ENCODE data around the gene SLC12A5. TPM values are rescaled to one million over a fixed set of nuclear protein-coding genes. Genes with fewer than 3 reads are reported as not detected.

Gene SLC12A5
- total RNA-seq, 1 donor, result under 0.01 TPM

- DNase-seq (ENCODE audit: low read depth), result no peak
- TF ChIP-seq CTCF (IDR thresholded peaks at IDR 0.05; ENCODE audit: insufficient read depth, low read depth, low read length), result no peak
- no peak overlapping the region for H3K4me3 ChIP-seq (ENCODE audit: low read depth, low read length)
These were observed 6.2 kb downstream of the SLC12A5 start for GRCh38 chr20:46035253-46035652.

GRCh38 chr20:46035713-46036112 is 6.7 kb downstream of the SLC12A5 start:
- DNase-seq (ENCODE audit: low read depth), result no peak
- H3K4me3 ChIP-seq (ENCODE audit: low read depth, low read length), result no peak overlapping the region
- TF ChIP-seq CTCF (IDR thresholded peaks at IDR 0.05; ENCODE audit: insufficient read depth, low read depth, low read length), result no peak

- no peak for TF ChIP-seq CTCF (IDR thresholded peaks at IDR 0.05; ENCODE audit: insufficient read depth, low read depth, low read length)
- no peak for DNase-seq (ENCODE audit: low read depth)
- H3K4me3 ChIP-seq (ENCODE audit: low read depth, low read length), result no peak overlapping the region
These were observed 7.4 kb downstream of the SLC12A5 start for GRCh38 chr20:46036370-46036769.

- H3K4me3 ChIP-seq (ENCODE audit: low read depth, low read length), result no peak overlapping the region
- no peak for TF ChIP-seq CTCF (IDR thresholded peaks at IDR 0.05; ENCODE audit: insufficient read depth, low read depth, low read length)
- no peak for DNase-seq (ENCODE audit: low read depth)
These were observed 8.0 kb downstream of the SLC12A5 start for GRCh38 chr20:46037036-46037435.

GRCh38 chr20:46040902-46041535 is 12.0 kb downstream of the SLC12A5 start:
- DNase-seq (ENCODE audit: low read depth), result peak; percentile 47
- TF ChIP-seq CTCF (IDR thresholded peaks at IDR 0.05; ENCODE audit: insufficient read depth, low read depth, low read length), result no peak

GRCh38 chr20:46043556-46043955 is 14.5 kb downstream of the SLC12A5 start:
- no peak for TF ChIP-seq CTCF (IDR thresholded peaks at IDR 0.05; ENCODE audit: insufficient read depth, low read depth, low read length)
- no peak overlapping the region for H3K4me3 ChIP-seq (ENCODE audit: low read depth, low read length)
- no peak for DNase-seq (ENCODE audit: low read depth)

More at GRCh38 chr20:46040902-46041535, 12.0 kb downstream of the SLC12A5 start:
- no peak overlapping the region for H3K4me3 ChIP-seq (ENCODE audit: low read depth, low read length)

GRCh38 chr20:46044896-46045295 is 15.9 kb downstream of the SLC12A5 start:
- no peak overlapping the region for H3K4me3 ChIP-seq (ENCODE audit: low read depth, low read length)
- TF ChIP-seq CTCF (IDR thresholded peaks at IDR 0.05; ENCODE audit: insufficient read depth, low read depth, low read length), result no peak
- no peak for DNase-seq (ENCODE audit: low read depth)

Data from fibroblast of villous mesenchyme (primary cell).